H4 (cell line): ENCODE results near the gene RAET1E. TPM values are rescaled to one million over a fixed set of nuclear protein-coding genes. Genes with fewer than 3 reads are reported as not detected.
"Not testable (repeated sequence)": the region's sequence is repeated elsewhere in the genome, so short reads cannot be mapped to it uniquely, and the experiment has no call there.

Source experiments
- DNase-seq: peaks from one replicate; pipeline ENCODE4 v3.0.0-alpha.2; 2015; ENCODE audit warnings: low spot score
- total RNA-seq: library from RNA; depleted of rRNA; stranded (reverse); fragments of >200 nt; shearing (Covaris generic); gene quantifications from 2 replicates; pipeline ENCODE4 v1.2.3, GENCODE V29; 2014

RAET1E gene
- total RNA-seq, 1 experiment from 2014 or later: not detected

DNA sequence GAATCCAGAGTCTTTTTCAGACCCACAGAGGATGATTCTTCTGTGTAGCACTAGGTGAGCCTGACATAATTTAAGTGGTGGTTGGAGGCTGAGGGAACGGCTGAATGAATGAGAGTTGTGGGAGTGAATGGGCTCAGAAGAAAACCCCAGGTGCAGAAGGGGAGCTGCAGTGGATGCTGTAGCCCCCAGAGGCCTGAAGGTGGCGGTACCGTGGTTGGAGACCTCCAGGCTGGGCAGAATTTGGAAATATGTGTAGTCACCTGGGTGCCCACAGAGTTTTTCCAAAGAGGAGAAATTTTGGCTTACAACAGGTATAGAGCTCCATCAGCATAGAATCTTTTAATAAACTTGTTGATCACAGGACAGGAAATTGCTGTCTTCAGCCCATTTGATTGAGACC, 31.5 kb upstream of the RAET1E start:
- DNase-seq: no peak

DNA sequence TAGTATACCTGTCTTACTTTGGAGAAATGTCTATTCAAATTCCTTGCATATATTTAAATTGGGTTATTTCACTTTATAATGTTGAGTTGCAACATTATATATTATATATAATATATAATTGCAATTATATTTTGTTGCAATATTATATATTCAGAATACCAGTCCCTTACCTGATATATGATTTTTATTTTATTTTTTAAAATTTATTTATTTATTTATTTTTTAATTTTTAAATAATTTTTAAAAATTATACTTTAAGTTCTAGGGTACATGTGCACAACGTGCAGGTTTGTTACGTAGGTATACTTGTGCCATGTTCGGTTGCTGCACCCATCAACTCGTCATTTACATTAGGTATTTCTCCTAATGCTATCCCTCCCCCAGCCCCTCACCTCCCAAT, 29.1 kb upstream of the RAET1E start:
- DNase-seq: not testable (repeated sequence)

DNA sequence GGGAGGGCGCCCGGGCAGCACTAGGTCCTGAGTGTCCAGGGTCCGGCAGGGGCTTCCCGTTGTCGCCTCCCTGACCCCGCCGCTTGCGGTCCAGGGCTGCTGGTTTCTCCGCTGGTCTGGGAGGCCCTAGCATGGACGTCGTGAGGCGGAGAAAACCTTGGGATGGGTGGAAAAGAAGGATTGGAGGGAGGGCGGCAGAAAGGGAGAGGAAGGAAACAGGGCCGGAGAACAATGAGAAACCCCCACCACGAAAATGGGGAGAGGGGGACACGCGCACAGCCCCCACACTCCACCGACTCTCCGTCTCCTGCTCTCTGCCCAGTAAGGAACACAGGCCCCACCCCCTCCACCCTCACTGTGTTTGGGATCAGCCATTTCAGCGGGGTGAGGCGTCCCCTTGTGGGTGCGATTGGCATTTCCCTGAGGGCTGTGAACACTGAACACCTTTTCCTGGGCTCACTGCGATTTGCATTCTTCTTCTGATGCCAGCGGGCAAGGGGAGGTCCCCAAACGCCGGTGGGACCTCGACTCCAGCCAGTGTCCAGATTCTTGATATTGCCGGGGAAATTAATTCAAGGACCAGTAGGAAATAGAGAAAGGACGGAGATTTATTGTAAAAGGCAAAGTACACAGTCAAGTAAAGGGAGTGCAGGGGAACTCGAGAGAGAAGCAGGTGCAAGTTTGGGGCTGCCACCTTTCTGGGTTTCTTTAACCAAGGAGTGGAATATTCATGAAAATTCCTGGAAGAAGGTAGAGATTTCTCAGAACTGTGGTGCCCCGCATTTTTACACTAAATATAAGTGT, 28.3 kb upstream of the RAET1E start:
- DNase-seq: peak; percentile 58

DNA sequence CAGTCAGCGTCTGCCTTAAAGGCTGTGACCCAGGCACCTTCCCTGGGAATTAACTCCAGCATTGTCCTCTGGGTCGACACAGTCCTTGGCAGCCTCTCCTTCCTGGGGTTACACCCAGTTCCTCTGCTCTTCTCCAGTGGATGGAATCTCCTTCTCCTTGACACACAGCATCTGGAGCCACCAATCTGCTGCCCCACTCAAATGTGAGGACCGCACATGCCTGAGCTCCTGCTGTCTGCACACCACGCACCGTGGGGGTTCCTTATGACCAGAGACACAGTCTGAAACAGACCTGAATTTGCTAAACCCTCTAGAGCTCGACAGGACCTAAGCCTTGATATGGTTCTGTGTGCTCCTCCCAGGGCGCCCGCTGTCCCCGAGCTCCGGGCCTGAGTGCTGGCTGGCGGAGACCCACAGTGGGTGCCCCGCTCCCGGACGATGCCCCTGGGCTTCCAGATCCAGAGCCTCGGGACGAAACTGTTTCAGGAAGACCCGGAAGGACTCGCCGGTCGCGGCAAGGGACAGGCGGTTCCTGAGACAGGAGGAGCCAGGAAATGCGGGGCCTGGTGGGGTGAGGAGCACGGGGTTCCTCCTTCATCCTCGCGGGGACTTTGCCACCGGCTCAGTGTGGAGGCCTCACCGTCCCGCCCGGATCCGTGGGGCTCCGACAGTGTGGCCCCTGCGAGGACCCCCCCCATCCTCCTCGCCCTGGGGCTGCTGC, 27.5 kb upstream of the RAET1E start:
- DNase-seq: no peak

DNA sequence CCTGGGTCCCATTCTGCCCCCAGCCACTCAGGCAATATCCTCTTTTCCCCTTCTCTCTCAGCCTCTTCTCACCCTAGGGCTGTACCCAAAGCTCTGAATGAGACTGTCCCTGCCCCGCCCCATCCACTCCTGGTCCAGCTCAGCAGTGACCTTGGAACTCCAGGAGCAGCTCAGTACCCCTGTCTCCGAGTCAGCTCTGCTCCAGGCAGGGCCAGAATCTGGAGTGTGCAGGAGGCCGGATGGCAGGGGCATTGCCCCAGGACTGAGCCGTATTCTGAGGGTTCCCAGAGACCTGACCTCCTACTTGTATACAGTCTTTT, 27.0 kb upstream of the RAET1E start:
- DNase-seq: no peak

DNA sequence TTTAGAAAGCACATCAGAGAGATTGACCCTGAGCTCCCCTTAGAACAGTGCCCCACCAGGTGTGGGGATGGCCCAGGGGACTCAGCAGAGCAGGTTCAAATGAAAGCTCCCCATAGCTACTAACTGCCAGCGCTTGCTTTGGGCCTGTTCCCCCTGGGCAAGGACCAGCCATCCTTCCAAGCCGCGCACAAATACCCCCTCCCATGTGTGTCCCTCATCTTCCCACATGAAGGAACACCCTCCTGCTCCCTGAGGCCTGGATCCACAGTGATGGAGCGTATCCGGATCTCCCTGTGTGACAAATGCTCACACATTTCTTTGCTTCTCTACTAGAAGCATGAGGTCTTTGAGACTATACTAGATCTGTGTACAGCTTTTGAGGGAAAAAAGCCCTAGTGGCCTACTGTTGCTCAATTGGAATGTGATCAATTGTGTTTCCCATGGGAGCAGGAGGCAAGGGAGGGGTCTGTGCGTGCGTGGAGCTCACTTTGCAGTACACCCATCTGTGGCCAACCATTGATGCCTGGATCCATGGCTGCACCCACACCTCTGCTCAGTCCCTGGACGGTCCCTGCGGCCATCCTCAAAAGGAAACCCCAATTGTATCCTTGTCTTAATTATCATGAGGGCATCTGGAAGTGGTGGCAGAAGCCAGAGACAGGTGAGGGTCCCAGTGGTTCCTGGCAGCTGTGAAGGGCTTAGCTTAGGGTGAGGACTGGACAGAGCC, 26.5 kb upstream of the RAET1E start:
- no peak for DNase-seq

DNA sequence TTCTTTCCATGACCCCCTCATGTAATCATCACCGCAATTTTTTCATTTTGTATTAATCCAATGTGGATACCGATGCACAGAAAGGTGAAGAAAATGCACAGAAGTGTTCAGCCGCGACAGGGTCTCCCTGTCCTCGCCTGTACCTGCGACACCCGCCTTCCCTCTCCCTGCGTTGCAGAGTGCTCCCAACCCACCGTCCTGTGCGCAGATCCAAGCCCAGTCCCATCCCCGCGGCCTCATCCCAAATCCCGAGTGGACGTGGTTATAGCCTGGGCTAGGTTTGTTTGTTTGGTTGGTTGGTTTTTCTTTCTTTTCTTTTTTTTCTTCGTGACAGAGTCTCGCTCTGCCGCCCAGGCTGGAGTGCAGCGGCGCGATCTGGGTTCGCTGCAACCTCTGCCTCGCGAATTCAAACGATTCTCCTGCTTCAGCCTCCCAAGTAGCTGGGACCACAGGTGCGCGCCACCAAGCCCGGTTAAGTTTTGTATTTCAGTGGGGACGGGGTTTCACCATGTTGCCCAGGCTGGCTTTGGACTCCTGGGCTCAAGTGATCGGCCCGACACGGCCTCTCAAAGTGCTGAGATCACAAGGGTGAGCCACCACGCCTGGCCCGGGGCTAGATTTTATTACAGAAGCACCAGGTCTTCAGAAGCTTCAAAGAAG, 25.5 kb upstream of the RAET1E start:
- DNase-seq: no peak

DNA sequence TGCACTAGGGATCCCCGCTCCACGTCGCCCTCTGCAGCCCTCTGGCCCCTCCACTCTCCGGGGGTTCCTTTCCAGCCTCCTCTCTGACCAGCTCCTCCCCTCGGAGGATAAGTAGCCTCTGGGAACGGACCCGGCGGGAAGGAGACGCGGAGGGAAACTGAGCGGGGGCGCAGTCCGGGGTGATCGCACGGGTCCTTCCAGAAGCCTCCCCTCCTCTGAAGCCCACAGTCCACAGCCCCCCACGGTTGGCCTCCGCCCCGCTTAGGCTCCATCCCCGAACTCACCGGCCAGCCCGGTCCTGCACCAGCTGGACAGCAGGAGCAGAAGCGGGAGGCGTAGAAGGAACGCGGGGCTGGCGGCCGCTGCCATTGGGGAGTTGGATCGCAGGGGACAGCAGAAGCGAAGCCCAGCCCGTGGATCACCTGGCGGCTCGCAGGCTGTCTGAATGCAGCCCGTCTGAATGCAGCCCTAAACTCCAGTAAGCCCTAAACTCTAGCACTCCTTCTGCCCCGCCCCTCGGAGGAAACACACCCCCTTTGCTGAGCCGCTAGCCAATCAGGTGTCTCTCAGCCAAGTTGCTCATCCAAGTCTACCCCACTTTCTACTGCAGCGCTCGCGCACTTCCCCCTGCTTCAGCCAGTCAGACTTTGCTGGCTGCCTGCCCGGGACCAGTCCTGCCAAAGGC, 24.9 kb upstream of the RAET1E start, which contains the start of gene RAET1G:
Gene RAET1G, minus strand, starts transcription at position 480 of the 685 bp plus-strand sequence. Its CDS starts 111 bp downstream, at position 369.
- DNase-seq: peak; percentile 27

DNA sequence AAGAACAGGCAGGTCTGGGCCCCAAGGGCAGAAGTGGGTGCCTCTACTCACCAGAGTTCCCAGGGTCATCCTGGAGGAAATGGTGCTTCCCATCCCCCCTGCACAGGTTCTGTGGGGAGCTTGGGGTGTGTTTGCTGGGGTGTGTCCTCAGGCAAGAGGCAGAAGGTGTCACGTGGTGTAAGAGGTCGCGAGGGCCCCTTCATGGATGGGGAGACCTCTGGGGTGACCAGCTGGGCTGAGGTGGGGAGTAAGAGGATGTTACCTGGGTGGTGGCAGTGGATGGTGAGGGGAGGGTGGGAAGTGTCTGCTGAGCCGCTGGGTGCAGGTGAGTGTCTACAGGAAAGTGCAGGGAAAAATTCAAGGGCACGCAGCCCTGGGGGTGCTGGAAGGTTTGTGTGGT, 24.2 kb upstream of the RAET1E start:
- DNase-seq: not testable (repeated sequence)

DNA sequence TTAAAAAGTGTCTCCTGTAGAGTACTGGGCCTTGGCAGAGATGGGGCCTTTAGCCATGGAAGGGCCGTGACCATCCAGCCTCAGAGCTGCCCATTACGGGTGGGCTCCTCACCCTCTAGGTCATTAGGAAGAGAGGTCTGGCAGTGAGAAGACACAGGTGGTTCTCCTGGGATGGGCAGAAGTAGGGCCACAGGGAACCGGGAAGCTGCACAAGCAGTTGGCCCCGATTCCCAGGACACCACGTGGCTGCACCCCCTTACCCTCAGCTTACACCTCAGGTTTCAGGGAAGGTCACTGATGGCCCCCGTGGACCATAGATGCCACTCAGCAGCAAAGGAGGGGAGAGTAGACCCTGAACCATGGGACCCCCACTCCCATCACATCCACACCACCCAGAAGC, 23.4 kb upstream of the RAET1E start:
- DNase-seq: no peak

DNA sequence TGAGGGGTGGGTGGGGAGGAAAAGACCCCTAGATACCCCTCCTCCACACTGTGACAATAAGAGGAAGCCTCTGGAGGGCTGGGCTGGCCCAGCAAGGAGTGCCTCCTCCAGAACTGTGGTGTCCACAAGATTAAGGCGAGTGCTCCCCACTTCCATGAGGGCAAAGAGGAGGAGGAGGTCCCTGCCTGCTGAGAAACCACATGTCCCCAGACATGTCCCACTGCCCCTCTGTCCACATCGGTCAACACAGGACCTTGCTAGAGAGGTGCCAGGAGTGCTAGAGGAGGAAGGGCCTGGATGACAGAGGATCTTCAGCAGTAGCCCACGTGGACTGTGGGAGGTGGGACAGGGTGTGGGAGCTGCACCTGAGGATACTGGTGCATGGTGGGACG, 21.9 kb upstream of the RAET1E start:
- no peak for DNase-seq

DNA sequence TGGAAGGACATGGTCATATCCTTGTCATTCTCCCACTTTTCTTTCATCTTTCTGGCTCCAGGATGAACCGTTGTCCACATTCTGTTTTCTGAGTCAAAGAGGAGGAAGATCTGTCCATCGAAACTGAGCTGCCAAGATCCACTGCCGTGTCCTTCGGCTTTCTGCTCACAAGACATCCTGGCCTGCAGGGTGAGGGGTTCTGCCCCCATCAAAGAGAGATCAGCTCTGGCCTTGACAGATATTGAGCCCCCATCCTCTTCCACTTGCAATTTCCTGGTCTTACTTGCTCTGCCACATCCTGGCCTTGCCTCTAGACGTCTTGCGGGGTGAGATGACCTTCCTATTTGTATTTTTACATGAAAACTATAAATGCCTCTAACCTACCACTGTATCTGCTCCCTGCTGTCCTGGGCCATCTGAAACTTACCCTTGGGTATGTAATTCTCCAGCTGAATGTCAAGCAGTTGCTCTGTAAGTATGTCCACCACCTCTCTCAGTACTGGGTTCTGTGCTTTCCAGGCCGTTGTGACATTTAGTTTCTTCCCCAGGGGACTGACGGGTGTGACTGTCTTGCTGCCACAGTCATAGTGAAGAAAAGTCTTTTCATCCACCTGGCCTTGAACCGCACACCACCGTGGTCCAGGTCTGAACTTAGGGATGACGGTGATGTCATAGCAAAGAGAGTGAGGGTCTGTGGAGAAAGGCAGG, 21.4 kb upstream of the RAET1E start:
- not testable (repeated sequence) for DNase-seq

DNA sequence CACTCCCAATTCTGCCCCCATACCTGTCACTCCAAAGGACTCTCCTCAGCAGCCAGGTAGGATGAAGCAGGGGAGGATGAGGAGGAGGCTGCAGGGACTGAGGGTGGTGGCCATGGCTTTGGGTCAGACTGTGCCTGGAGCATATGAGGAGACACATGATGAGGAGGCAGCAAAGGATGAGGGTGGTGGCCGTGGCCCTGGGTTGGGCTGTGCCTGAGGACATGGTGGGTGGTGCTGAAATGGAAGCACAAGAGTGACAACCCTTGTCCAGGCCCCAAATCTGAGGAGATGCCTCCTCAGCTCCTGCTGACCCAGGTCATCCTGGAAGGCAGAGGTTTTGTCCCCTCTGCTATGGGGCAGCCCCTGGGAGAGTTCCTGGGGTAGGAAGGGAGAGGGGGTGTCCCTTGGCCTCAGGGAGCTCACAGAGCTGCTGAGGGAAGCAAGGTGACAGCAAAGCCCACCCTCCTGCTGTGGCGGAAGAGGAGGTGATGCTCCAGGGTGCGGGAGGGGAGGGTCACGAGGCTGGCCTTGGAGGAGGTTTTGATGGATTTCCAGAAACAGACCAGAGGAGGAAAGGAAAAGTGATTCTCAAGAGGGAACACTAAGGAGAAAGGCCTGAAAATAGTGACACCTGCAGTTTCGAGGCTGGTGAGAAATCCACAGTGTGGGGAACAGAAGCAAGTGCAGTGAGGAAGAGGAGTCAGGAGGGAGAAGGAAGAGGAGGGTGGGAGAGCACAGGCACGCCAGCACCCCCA, 20.4 kb upstream of the RAET1E start:
- no peak for DNase-seq

DNA sequence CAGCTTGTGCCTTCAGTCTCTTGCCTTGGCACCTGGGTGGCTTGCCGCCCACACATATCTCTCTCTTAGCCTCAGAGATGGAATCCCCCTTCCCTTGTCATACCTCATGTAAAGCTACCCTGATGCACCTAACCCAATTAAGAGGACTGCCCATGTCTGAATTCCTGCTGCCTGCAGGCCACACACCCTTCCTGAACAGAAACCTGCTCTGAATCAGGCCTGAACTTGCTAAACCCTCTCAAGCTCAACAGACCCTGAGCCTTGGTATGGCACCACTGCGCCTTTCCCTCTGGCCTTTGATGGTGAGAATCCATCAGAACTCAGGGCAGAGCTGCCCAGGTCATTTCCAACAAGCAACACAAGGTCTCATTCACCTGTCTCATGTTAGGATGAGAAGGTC, 19.8 kb upstream of the RAET1E start:
- DNase-seq: no peak

DNA sequence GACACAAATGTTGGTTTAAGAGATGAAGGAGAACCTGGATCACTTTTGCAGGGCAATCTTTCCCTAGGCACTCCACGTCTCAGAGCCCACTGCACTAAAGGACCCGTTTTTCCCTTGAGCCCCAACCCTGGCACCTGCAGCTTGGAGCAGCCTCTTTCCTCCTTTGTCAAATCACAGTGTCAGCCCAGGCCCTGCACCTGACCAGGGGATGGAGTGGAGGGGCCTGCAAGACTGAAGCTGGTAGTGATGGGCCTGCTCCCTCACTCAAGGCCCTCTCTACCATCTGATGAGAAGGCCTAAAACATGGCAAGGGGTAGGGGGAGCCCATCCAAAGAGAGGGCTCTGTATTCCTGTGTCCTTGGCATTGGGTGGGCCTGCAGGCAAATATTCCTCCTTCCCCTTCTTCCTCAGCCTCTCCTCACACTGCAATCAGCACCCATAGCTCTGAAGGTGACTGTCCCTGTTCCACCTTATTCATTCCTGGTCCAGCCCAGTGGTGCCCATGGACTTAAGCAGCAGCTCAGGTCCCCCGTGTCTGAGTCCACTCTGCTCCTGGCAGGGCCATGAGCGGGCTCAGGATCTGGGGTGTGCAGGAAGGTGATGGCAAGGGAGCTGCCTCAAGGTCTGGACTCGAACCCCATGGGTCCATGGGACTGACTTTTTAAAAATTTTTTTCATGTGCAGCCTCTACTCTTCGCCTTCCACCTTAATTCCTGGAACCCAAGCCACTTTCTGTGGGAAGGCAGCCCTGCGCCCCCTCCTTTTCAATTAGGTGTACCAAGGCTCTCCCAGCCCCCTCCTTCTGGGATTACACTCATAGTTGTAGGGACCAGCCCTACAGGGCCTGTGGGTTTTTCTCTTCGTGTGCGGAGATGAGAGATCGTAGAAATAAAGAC, 18.3 kb upstream of the RAET1E start:
- DNase-seq: no peak

DNA sequence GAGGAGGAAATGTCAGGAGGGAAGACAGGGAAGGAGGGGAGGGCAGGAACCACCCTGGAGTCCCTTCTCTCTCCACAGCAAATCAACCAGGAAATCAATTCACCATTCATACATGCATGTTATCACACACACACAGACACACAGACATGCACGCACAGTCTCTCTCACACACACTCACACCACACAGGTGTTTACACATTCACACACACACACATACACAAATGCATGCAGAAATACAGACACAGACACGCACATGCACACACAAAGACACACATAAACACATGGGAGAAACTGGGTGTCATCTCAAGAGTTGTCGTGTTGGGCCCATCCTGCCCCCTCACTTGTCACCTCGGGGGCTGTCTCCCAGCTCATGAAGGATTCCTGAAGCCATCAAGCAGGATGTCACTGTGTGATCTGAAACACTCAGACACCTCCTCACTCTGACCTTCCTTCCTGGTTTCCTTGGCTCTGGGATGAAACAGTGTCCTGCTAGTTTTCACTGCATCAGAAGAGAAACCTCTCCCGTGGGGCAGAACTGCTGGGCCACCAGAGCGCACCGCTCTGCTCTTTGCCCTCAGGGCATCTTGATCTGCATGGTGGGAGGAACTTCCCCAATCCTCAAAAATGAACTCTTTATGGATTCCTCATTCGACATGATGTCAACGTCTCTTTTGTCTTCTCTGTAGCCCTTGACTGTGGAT, 15.8 kb upstream of the RAET1E start:
- DNase-seq: no peak

DNA sequence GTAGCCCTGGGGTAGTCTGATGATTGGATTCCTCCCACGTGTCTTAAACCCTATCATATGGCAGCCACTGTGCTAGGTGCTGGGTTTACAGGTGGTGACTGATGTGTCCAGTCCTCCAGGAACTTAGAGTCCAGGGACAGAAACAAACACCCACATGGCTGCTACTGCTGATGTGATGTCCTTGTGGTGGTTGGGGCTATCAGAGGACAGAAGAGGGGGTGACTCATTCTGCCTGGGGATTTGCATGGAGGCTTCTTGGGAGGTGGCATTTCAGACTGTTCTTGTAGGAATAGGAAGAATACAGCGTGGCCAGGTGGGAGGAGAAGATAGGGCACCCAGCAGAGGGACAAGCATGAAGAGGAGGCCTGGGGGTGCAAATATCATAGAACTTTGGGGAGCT, 15.2 kb upstream of the RAET1E start:
- DNase-seq: no peak

DNA sequence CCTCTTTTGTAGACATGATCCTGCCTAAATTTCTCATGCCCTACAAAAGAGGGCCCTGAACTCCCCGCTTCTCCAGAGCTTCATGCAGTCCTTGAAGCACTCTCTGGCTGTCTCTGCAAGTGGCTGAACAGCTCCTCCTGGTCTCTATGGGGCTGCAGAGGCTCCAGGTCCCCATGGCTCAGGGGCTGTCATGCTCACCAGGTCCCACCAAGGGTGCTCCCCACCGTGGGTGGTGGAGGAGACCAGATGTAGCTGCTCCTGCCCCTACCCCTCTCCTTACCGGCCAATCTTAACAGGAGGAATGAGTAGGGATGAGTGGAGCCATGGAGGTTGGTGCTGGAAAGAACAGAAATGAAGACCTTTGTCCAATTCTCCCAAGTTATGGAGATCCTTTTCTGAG, 14.8 kb upstream of the RAET1E start:
- DNase-seq: not testable (repeated sequence)
